ENCODE measurements around the gene TBL1XR1.

The TBL1XR1 gene

DNA sequence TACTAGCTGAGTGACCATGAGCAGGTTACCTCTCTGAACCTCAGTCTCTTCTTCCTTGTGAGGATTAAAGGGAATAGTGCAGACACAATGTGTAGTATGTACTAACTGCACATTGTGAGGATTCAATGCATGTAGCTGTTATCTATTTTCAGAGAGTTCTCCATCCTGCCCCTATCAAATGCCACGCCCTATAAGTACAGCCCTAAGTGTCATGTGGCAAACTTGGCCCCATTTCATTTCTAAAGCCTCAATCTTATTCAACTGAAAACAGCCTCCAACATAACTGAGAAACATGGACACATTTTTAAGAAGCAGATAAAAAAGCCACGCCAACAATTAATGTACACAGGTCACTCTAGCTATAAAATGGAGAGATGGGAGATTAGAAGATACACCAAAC, 220.0 kb downstream of the TBL1XR1 start:
- TF ChIP-seq POLR2A (IDR thresholded peaks at IDR 0.05; ENCODE audit: low read depth, low read length), result no peak
- no peak for FAIRE-seq

DNA sequence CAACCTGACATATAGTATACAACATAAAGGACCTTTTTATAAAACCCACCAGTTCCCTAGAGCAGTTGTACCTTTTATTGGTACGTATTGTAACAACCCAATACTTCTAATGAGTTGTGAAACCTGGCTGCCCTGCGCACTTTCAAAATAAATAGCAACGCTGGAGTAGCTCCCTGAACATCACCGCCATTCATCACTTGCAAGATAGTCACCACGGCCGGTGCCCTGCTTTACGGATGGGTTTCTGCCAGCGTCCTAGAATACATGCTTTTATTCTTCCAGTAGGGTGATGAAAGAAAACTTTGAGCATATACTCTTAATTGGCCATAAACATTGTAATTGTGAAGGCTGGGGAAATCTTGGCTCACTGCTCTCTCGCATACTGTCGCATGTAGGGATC, 220.7 kb downstream of the TBL1XR1 start:
- TF ChIP-seq POLR2A (IDR thresholded peaks at IDR 0.05; ENCODE audit: low read depth, low read length), result no peak
- FAIRE-seq, result no peak
- DNase-seq (ENCODE audit: insufficient read length, low spot score), result no peak

More for the DNA sequence above, 220.0 kb downstream of the TBL1XR1 start:
- DNase-seq (ENCODE audit: insufficient read length, low spot score), result no peak

DNA sequence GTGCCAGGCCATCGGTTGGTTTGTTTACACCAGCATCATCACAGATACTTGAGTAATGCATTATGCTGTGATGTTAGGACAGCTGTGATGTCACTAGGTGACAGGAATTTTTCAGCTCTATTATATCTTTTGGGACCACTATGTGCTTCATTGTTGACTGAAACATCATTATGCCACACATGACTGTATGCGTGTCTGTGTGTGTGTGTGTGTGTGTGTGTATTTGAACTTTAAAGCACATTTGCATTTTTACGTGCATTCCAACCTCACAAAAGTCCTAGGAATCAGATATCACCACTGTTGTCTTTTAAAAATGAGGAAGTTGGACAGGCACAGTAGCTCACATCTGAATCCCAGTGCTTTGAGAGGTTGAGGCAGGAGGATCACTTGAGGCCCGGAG, 223.0 kb downstream of the TBL1XR1 start:
- DNase-seq (ENCODE audit: insufficient read length, low spot score) (no peak), FAIRE-seq (no peak)
- TF ChIP-seq POLR2A (IDR thresholded peaks at IDR 0.05; ENCODE audit: low read depth, low read length), result no peak

DNA sequence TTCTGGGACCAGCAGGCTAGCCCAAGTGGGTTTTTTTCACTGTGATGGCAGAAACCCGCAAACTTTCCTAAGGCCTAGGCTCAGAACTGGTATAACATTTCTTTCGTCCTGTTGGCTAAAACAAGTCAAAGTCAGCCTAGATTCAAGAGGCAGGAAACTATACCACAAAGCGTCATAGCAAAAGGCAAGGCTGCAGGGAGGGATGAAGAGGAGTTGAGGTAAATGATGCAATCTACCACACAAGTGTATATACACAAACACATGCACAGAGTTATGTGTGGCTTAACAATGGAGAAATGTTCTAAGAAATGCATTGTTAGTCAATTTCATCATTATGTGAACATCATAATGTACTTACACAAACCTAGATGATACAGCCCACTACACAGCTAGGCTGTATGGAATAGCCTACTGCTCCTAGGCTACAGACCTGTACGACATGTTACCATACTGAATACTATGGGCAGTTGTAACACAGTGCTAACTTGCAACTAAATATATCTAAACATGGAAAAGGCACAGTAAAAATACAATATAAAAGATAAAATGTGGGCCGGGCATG, 225.6 kb downstream of the TBL1XR1 start:
- no peak for FAIRE-seq
- TF ChIP-seq POLR2A (IDR thresholded peaks at IDR 0.05; ENCODE audit: low read depth, low read length), result no peak
- no peak for DNase-seq (ENCODE audit: insufficient read length, low spot score)

DNA sequence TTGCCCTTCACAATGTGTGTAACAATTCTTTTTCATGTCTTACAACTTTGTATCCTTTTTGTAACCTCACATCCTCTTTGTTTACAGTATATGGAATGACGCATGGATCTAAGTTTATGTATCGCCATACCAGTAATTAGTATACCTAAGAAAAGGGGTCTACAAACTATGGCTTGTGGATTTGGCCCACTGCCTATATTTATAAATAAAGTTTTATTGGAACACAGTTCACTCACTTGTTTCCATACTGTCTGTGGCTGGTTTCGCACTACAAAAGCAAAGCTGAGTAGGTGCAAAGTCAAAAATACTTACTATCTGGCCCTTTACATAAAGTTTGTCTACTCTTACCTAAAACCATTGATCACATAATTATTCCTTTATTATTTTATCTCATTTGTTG, 226.5 kb downstream of the TBL1XR1 start:
- TF ChIP-seq POLR2A (IDR thresholded peaks at IDR 0.05; ENCODE audit: low read depth, low read length), result no peak

DNA sequence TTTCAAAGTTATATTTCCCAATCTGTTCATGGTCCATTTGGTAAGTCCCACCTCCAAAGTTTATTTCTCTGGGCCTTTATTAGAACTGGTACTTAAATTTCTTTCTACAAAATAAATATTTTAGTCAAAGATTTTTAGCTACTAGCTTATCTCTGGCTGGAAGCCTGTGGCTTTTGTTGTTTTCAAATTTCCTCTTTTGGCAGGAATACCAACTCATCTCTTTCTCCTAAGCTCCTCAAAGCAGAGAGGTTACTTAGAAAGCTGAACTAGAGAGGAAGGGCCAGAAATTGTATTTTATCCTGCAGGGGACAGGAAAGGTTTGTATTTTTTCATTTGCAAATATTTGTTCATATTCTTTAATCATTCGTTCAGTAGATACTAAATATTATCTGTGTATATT, 227.8 kb downstream of the TBL1XR1 start:
- FAIRE-seq (no peak), DNase-seq (ENCODE audit: insufficient read length, low spot score) (no peak)
- no peak for TF ChIP-seq POLR2A (IDR thresholded peaks at IDR 0.05; ENCODE audit: low read depth, low read length)

More for the DNA sequence above, 226.5 kb downstream of the TBL1XR1 start:
- FAIRE-seq (no peak), DNase-seq (ENCODE audit: insufficient read length, low spot score) (no peak)
